Small intestine (tissue), 7 donors: Measurements from ENCODE around the gene MAST4. TPM values are rescaled to one million over a fixed set of nuclear protein-coding genes. Genes with fewer than 3 reads are reported as not detected.

ENCODE experiments used
- DNase-seq, 2 donors: peaks; one replicate each; pipeline versions ENCODE4 v3.0.0 to v3.0.0-alpha.2; 2013
- FAIRE-seq: peaks from 2 replicates; lab custom pipeline; 2012; peaks lifted over from hg19 to GRCh38; lab: Jason Lieb, UNC
- H3K27ac ChIP-seq, 3 donors: one replicate each; pipeline ENCODE4 v1.5.1; 2013; ENCODE audit warnings: low read length in 2 of 3, mild to moderate bottlenecking in 2 of 3, control low read depth in 1 of 3, inconsistent platforms in 1 of 3, low read depth in 1 of 3, moderate library complexity in 1 of 3
- H3K27me3 ChIP-seq, 3 donors: one replicate each; pipeline ENCODE4 v1.6.1; 2013; ENCODE audit warnings: low read length in 3 of 3, inconsistent platforms in 1 of 3; ENCODE audit not compliant: control insufficient read depth in 3 of 3, insufficient read depth in 3 of 3
- H3K36me3 ChIP-seq, 3 donors: one replicate each; pipeline ENCODE4 v1.6.1; 2013; ENCODE audit warnings: low read length in 3 of 3, inconsistent platforms in 1 of 3, low read depth in 1 of 3, mild to moderate bottlenecking in 1 of 3, moderate library complexity in 1 of 3; ENCODE audit not compliant: control insufficient read depth in 3 of 3, insufficient read depth in 2 of 3
- H3K4me1 ChIP-seq, 3 donors: one replicate each; pipeline ENCODE4 v1.6.1; 2013; ENCODE audit warnings: low read length in 2 of 3, inconsistent platforms in 1 of 3, low read depth in 1 of 3, mild to moderate bottlenecking in 1 of 3, moderate library complexity in 1 of 3; ENCODE audit not compliant: control insufficient read depth in 3 of 3, insufficient read depth in 2 of 3
- H3K4me3 ChIP-seq, 3 donors: one replicate each; pipeline ENCODE4 v1.5.1; 2013; ENCODE audit warnings: low read length in 3 of 3, control low read depth in 1 of 3, inconsistent platforms in 1 of 3, low read depth in 1 of 3, mild to moderate bottlenecking in 1 of 3, moderate library complexity in 1 of 3
- H3K9me3 ChIP-seq, 2 donors: one replicate each; pipeline ENCODE4 v1.6.1; 2013; ENCODE audit warnings: low read depth in 1 of 2, low read length in 1 of 2; ENCODE audit not compliant: control insufficient read depth in 2 of 2, insufficient read depth in 1 of 2
- WGBS, 3 donors: extraction: QIAGEN DNeasy Blood & Tissue Kit; methylation state at CpG; one replicate each; pipeline ENCODE4 v1.1.7; 2013; 5-methylcytosine and 5-hydroxymethylcytosine counted together
- polyA plus RNA-seq, 4 donors: library from polyadenylated mRNA; stranded (reverse) in 3 of 4; unstranded in 1 of 4; fragments of 200-250 nt in 3 of 4; fragments of 120-200 nt in 1 of 4; gene quantifications; one replicate each; pipeline versions ENCODE4 v1.2.1 to v1.2.3, GENCODE V29; 2013
- donor health status: healthy with polysubstance abuse.
- donor health status: control.
- donor health status: control.
- donor health status: Bipolar disorder and iron deficiency.
- donor health status: healthy.

Gene MAST4
- polyA plus RNA-seq, 4 donors: 3.0 to 16.4 (median 4.5) TPM

- Histone ChIP-seq H3K4me3 (no peak overlapping the region), H3K9me3 (no peaks in the 10 kb centered on the region), H3K36me3 (no peaks in the 10 kb centered on the region), H3K27me3 (no peaks in the 10 kb centered on the region), H3K4me1 (no peaks in the 10 kb centered on the region), H3K27ac (no peak overlapping the region)
- 74 to 87% (median 84%) methylated on average over 6 of the region's 6 CpGs for WGBS, 3 donors
- FAIRE-seq: no peak
- DNase-seq: no peak
Observed at GRCh38 chr5:66974256-66974655, 378.1 kb downstream of the MAST4 start.

GRCh38 chr5:66976108-66976507, 379.9 kb downstream of the MAST4 start:
- no peaks in the 10 kb centered on the region for H3K4me1 ChIP-seq
- FAIRE-seq: no peak
- WGBS, 3 donors: 80 to 90% (median 88%) methylated on average over 4 of the region's 4 CpGs

DNA sequence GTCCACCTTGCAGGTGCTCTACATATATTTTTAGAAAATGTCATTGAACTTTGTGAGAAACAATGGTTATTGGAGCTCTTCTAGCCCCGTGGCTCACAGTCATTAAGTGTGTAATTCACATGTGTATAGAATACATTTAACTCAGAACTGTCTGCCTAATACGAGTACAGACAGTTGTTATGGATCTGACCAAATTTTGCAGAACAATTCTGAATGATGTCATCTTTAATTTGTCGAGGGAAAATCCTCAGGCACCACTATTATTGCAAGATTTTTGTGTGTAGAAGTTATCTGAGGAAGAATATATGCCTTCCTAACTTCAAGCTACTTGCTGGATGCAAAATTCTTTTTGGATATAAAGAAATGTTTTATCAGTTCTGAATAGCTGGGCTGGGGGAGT, 383.5 kb downstream of the MAST4 start:
- DNase-seq (no peak), FAIRE-seq (no peak)
- Histone ChIP-seq H3K27me3 (no peaks in the 10 kb centered on the region), H3K36me3 (no peaks in the 10 kb centered on the region), H3K9me3 (no peaks in the 10 kb centered on the region), H3K4me3 (no peak overlapping the region), H3K4me1 (peaks cover 0 to 3% (median 2%) of the 10 kb centered on the region in 3 donors), H3K27ac (no peak overlapping the region)
- 70 to 81% (median 76%) methylated on average over 3 of the region's 3 CpGs for WGBS, 3 donors

More at GRCh38 chr5:66976108-66976507, 379.9 kb downstream of the MAST4 start:
- H3K27me3 ChIP-seq: no peaks in the 10 kb centered on the region
- H3K9me3 ChIP-seq: no peaks in the 10 kb centered on the region
- H3K27ac ChIP-seq: no peak overlapping the region
- no peak overlapping the region for H3K4me3 ChIP-seq
- no peaks in the 10 kb centered on the region for H3K36me3 ChIP-seq
- no peak for DNase-seq

- DNase-seq (peak in 1 of 2 donors; percentile 48), FAIRE-seq (no peak)
- no peak overlapping the region for H3K27ac ChIP-seq
- peaks cover 2 to 13% (median 3%) of the 10 kb centered on the region in 3 donors for H3K4me1 ChIP-seq
- no peaks in the 10 kb centered on the region for H3K9me3 ChIP-seq
- no peak overlapping the region for H3K4me3 ChIP-seq
- no peaks in the 10 kb centered on the region for H3K36me3 ChIP-seq
- WGBS, 3 donors: 34 to 58% (median 42%) methylated on average over 5 of the region's 5 CpGs
- H3K27me3 ChIP-seq: no peaks in the 10 kb centered on the region
Observed at GRCh38 chr5:66981266-66982055, 385.3 kb downstream of the MAST4 start.

DNA sequence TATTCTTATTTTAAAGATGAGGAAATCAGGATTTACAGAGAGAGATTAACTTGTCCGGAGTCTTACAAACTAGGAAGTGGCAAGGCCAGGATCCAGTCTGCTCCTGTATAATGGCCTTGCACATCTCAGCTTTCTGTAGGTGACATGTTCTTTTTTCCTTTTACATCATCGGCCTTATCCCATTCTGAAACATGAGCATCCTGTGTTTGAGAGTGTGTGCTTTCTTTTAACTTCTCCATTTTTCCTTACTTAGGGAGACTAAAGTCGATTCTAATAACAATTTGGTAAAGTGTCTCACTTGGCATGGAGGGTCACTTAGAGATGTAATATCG, 385.8 kb downstream of the MAST4 start:
- H3K9me3 ChIP-seq: no peaks in the 10 kb centered on the region
- H3K27me3 ChIP-seq: no peaks in the 10 kb centered on the region
- peaks cover 2 to 13% (median 3%) of the 10 kb centered on the region in 3 donors for H3K4me1 ChIP-seq
- WGBS, 3 donors: 60 to 66% (median 62%) methylated on average over 4 of the region's 4 CpGs
- no peak for DNase-seq
- H3K4me3 ChIP-seq: no peak overlapping the region
- no peaks in the 10 kb centered on the region for H3K36me3 ChIP-seq
- H3K27ac ChIP-seq: no peak overlapping the region
- no peak for FAIRE-seq

DNA sequence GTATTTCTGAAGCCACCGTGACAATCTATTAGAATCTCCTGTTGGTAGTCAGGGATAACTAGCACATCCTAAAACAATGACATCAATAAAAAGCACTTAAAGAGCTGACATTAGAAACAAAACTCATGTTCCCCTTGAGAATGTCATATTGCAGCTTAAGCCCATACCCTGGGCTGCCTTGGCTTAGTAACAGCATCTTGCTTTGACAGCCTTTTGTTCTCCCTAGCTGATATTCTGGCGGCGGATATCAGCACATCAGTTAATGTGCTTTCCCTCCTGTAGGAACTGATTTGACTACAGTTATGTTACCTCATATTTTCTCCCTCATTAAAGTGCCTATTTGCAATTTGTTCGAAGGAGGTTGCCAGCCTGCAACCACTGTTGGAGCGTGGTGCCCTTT, 386.3 kb downstream of the MAST4 start:
- peaks cover 2 to 13% (median 3%) of the 10 kb centered on the region in 3 donors for H3K4me1 ChIP-seq
- no peaks in the 10 kb centered on the region for H3K36me3 ChIP-seq
- DNase-seq (no peak), FAIRE-seq (no peak)
- H3K27me3 ChIP-seq: no peaks in the 10 kb centered on the region
- H3K9me3 ChIP-seq: no peaks in the 10 kb centered on the region
- 72 to 88% (median 81%) methylated on average over 5 of the region's 5 CpGs for WGBS, 3 donors
- H3K27ac ChIP-seq: no peak overlapping the region
- H3K4me3 ChIP-seq: no peak overlapping the region

DNA sequence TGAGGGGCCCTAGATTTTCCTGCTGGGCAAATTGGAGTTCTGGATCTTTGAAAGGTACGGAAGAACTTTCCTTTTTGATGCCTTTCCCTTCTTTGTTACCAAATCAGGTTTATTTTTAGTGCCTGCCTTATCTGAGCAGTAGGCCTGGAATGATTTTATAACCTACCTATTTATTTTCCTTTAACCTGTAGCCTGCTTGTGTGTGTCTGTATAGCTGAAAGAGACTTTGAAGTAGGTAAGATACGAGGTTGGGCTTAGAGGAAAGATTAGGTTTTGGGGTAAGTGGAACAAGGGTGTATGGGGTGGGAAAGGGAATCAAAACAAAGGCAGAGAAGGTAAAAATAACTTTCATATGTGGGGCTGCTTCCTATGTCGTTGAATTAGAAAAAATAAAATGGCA, 389.2 kb downstream of the MAST4 start:
- H3K27ac ChIP-seq: no peak overlapping the region
- no peak overlapping the region for H3K4me3 ChIP-seq
- WGBS, 3 donors: 15 to 58% (median 27%) methylated on average over 3 of the region's 3 CpGs
- H3K36me3 ChIP-seq: no peaks in the 10 kb centered on the region
- no peaks in the 10 kb centered on the region for H3K27me3 ChIP-seq
- no peak for FAIRE-seq
- peaks cover 2 to 13% (median 3%) of the 10 kb centered on the region in 3 donors for H3K4me1 ChIP-seq
- no peaks in the 10 kb centered on the region for H3K9me3 ChIP-seq
- peak in 1 of 2 donors; percentile 53 for DNase-seq

GRCh38 chr5:66986009-66986408, 389.8 kb downstream of the MAST4 start:
- FAIRE-seq: no peak
- Histone ChIP-seq H3K9me3 (no peaks in the 10 kb centered on the region), H3K27ac (no peak overlapping the region), H3K4me1 (peaks cover 2 to 13% (median 3%) of the 10 kb centered on the region in 3 donors), H3K4me3 (no peak overlapping the region), H3K36me3 (no peaks in the 10 kb centered on the region), H3K27me3 (no peaks in the 10 kb centered on the region)
- no peak for DNase-seq
- WGBS, 3 donors: 80 to 88% (median 85%) methylated on average over 2 of the region's 2 CpGs
